Hematopoietic multipotent progenitor cell treated with erythropoietin and hydrocortisone succinate and interleukin-3 and kit ligand, for 17 days (in vitro differentiated cells): ENCODE measurements around the gene LFNG.
A peak's percentile ranks its signal among the peaks of the same experiment; 100 is the strongest.

ENCODE experiments used
- DNase-seq: peaks from one replicate; pipeline ENCODE4 v3.0.0-alpha.2; 2015; ENCODE audit warnings: low spot score

LFNG gene, protein sequence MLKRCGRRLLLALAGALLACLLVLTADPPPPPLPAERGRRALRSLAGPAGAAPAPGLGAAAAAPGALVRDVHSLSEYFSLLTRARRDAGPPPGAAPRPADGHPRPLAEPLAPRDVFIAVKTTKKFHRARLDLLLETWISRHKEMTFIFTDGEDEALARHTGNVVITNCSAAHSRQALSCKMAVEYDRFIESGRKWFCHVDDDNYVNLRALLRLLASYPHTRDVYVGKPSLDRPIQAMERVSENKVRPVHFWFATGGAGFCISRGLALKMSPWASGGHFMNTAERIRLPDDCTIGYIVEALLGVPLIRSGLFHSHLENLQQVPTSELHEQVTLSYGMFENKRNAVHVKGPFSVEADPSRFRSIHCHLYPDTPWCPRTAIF

GRCh38 chr7:2519119-2519930 lies at the start of gene LFNG:
LFNG (plus strand) TSS chr7:2519774; CDS start chr7:2519862, 88 bp downstream.
- peak; percentile 53 for DNase-seq

GRCh38 chr7:2470204-2471021 lies 49.2 kb upstream of the LFNG start:
- DNase-seq = no peak

GRCh38 chr7:2471022-2471329 lies 48.6 kb upstream of the LFNG start:
- no peak for DNase-seq

GRCh38 chr7:2471396-2471795 lies 48.2 kb upstream of the LFNG start:
- no peak for DNase-seq

GRCh38 chr7:2472739-2473138 lies 46.8 kb upstream of the LFNG start:
- DNase-seq = no peak

GRCh38 chr7:2473496-2474180 lies 45.9 kb upstream of the LFNG start:
- DNase-seq = no peak

DNA sequence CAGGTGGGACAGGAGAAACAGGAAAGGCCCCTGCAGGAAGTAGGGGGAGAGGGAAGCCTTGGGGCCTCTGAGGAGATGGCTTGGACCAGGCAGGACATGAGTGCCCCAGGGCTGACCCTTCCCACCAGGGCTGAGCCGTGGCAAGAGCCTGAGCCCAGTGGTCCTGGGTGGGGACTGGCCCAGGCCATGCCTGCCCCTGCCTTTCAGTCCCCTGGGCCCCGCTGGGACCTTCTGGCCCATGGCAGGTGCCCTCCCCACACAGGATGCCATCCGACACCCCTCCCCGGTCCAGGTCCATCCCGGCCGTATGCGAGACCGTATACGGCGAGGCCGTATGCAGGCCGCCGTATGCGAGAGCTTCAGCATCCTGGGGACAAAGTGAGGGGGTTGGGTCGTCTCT lies 45.4 kb upstream of the LFNG start:
- DNase-seq = no peak

- DNase-seq = no peak
Observed at GRCh38 chr7:2474813-2475677, 44.5 kb upstream of the LFNG start.

DNA sequence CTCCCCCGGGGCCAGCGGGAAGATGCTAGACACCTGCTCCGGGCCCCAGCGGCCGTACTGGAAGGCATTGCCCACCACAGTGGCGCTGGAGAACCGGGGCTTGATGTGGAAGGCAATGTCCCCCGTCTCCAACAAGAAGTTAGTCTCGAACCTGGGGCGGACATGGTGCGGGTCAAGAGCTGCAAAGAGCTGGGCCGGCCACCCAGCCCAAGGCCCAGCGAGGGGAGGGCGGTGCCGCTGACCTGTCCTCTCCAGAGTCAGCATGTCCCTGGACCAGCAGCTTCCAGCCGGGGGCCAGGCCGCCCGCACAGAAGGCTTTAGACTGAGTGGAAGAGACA lies 43.9 kb upstream of the LFNG start:
- no peak for DNase-seq

DNA sequence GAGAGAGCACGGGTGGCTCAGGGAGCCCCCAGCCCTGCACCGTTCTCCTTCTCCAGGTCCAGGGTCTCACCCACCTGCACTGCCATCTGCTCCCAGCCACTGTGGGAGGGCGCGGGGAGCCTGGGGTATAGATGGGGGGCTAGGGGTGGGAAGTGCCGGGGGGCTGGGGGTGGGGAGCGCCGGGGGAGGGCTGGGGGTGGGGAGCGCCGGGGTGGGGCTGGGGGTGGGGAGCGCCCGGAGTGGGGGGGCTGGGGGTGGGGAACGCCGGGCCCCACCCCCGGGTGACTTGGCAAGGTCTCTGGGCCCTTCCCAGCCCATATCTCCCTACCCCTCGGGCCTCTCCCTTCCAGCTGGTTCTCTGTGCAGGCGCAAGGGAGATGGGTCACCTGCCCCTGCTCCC lies 43.3 kb upstream of the LFNG start, which contains the start of gene GRIFIN:
GRIFIN (minus strand) TSS at position 101 of the 400 bp plus-strand sequence; CDS start at position 86, 15 bp downstream.
- DNase-seq = no peak

DNA sequence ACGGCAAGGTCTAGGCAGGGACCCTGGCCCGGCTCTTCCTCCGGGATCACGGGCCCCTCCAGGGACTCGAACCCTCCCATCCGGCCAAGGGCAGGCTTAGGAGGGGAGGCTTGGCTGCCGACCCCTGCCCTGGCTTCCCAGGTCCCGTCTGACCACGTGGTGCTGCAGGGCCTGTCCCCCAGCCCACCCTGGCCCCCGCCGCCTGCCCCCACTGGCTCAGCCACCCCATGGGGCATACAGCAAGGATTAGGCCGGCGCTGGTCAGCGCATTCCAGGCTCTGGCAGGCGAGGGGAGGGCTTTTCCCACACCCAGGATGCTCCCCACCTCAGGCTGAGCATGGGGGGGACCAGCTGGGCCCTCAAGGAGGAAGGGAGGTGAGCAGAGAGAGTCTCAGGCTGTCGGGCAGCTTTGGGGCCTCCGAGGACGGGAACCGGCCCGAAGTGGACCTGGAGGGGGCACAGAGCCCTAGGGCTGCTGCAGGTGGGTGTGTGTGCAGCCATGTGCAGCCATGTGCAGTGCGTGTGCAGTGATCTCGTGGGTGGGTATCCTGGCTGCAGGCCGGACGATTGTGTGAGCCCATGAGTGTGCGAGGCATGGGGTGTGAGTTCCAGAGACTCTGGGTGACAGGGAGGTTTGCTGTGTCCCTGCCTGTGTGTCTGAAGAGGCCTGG lies 42.7 kb upstream of the LFNG start:
- no peak for DNase-seq

DNA sequence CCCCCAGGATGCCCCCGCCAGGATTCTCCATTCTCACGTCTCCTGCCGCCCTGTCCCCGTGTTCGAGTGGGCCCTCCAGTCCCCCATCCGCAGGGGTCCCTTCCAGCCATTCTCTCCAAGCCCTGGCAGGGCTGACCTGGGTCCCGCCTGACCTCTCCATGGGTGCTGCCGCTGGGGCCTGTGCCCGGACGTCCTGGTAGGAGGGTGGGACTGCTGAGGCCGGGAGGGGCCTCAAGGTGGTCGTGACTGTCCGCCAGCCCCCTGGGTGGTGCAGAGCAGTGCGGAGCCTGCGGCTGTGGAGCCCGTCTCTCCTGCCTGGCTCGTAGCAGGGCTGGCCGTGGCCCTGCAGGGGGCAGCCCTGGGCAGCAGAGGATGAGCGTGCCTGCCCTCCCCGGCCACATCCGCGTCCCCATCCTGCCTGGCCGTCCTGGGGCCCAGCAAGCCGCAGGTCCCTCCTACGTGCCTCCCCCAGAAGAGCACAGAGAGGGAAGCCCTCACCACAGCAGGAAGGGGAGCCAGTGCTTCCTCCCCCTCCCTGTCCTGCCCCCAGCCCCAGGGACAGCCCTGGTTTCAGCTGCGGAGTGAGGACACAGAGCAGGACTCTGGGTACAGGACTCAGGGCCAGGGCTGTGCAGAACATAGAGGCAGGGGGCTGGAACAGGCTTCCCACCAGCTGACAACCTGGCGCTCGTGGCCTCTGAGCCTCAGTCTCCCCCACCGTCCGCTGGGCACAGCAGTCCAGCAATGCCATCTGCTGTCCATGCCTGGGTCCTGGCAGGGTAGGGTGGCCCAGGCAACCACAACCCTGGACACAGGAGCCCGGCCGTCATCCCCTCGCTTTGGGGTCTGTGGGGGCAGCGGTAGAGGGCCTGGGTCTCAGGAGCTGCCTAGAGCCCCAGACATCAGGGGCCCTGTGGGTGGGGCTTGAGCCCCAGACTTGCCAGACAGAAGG lies 41.9 kb upstream of the LFNG start:
- DNase-seq = no peak

- no peak for DNase-seq
Observed at GRCh38 chr7:2478399-2478785, 41.2 kb upstream of the LFNG start.

- DNase-seq = no peak
Observed at GRCh38 chr7:2478800-2479199, 40.8 kb upstream of the LFNG start.

DNA sequence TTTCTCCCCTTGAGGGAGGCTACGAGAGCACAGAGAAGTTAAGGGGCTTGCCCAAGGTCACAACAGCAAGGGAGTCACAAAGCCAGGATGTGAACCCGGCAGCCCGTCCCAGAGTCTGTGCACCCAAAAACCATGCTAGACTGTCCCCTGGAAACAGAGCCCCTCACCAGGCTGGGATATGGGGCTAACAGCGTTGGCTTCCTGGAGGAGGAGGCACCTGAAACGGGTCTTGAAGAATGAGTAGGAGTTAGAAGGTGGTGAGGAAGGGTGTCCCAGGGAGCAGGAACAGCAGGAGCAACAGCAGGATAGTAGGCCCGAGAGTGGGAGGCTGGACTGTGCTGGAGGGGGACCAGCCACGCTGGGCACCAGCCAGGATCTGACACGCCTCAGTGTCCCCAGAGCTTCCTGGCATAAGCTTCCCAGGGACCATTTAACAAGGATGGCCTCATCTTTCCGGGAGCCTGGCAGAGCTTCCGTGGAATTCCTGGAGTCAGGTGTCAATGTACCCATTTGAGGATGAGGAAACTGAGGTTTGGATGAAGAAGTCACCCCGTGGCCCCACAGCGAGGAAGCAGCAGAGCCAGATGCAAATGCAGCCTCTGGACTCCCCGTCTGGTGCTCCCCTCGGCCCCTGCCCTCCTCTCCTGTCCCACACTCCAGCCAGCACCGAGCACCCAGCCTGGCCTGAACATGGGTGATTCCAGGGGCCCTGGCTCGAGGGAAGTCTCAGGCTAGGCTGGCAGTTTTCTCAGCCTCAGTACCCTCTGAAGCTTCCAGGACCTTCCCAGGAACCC lies 40.1 kb upstream of the LFNG start:
- no peak for DNase-seq

DNA sequence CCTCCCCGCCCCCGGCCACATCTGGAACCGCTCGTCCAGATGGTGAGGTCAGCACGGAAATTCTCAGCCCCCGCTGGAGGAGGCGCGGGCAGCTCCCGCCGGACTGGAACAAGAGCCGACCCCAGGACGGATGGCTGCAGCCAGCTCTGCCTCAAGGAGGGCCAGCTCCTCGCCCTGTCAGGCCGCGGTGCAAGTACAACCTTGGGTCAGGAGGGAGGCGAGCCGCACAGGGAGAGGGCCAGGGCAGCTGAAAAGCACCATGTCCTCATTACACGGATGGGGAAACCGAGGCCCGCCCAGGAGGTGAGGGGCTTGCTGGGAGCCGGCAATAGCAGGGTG lies 39.5 kb upstream of the LFNG start:
- DNase-seq = no peak

- no peak for DNase-seq
Observed at GRCh38 chr7:2481195-2481594, 38.4 kb upstream of the LFNG start.

DNA sequence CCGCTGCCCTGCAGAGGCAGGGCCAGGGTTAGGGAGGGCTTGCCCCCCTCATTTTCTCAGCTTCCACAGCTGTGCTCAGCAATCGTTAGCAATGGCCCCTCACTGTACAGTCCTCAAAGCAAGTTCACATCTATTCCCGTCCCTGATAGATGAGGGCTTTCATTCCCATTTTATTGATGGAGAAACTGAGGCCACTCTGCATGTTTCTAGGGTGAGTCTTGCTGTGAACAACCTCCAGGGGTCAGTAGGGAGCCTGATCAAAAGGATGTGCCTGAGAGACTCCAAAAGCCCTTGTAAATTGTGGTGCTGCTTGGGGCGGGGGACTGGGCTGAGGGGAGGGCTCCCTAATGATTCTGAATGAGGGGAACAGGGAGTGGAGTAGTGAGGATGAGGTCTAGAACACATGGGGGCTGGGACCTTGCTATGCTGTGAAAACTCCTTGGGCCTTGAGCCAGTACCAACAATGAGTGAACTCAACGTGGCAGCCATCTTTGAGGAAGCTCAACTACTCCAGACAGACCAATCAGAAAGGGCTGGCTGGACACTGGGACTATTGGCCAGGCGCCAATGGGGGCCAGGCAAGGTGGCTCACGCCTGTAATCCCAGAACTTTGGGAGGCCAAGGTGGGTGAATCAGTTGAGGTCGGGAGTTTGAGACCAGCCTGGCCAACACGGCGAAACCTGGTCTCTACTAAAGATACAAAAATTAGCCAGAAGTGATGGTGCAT lies 36.7 kb upstream of the LFNG start:
- no peak for DNase-seq
